Astrocyte (in vitro differentiated cells and primary cell): Measurements from ENCODE around the gene CYP2C8. TPM values are rescaled to one million over a fixed set of nuclear protein-coding genes. Genes with fewer than 3 reads are reported as not detected.

Source experiments
- total RNA-seq: library from RNA; stranded (reverse); gene quantifications from 2 replicates; pipeline ENCODE4 v1.2.1, GENCODE V29; 2021

CYP2C8 gene
- total RNA-seq, 1 donor from 2014 or later: 0.39 TPM

Other genes with a start within 250 kb of the CYP2C8 start
- gene CYP2C9, start 130.8 kb downstream of the CYP2C8 start, total RNA-seq: not detected in 2 replicates
- gene ACSM6, start 124.7 kb upstream of the CYP2C8 start, total RNA-seq: not detected in 2 replicates
- gene PDLIM1, start 221.5 kb upstream of the CYP2C8 start, total RNA-seq: 316 and 320 TPM in 2 replicates